ENCODE results near the gene BAD.
"Not testable (repeated sequence)": the region's sequence is repeated elsewhere in the genome, so short reads cannot be mapped to it uniquely, and the experiment has no call there.

The BAD gene
- total RNA-seq: 20.1 to 22.1 reads per million in 2 donors

- DNase-seq: peak; percentile 85 to 94 (median 88)
These were observed at the start of gene BAD for GRCh38 chr11:64284048-64284961. Gene BAD, minus strand, starts transcription at chr11:64284665. Its CDS starts 297 bp downstream, at chr11:64284368.

- no peak for DNase-seq
These were observed 49.1 kb upstream of the BAD start for GRCh38 chr11:64333556-64333955.

DNA sequence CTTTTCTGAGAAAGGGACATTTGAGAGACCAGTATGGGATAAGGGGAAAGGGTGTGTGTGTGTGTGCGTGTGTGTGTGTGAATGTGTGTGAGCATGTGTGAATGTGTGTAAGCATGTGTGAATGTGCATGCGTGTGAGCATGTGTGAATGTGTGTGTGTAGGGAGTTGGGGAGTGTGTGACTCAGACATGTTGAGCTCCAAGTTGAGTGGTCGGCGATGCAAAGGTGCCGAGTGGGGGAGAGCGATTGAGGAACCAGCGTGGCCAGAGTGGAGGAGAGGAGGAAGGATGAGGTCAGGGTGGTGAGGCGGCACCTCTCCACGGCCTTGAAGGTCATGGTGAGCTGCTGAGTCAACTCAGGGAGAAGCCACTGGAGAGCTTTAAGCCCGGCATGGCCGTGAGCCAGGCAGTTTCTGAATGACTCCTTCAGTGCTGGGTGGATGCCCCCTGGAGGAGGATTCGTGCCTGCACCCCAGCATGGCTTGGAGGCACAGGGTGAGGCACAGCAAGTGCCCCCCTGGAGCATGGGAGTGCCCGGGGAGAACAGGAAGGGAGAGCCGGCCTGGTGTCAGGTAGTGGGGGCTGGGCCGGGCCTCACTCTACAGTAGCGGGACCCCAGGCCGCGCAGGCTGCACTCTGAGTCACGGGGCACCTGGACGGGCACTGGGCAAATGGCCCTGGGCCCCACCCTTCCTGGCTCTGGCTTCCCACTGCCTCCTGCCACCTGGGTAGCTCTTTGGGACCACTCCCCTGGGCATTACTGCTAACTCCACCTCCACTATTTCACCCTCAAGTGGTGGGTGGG is 47.3 kb upstream of the BAD start:
- peak; percentile 23 to 86 (median 50) for DNase-seq

DNA sequence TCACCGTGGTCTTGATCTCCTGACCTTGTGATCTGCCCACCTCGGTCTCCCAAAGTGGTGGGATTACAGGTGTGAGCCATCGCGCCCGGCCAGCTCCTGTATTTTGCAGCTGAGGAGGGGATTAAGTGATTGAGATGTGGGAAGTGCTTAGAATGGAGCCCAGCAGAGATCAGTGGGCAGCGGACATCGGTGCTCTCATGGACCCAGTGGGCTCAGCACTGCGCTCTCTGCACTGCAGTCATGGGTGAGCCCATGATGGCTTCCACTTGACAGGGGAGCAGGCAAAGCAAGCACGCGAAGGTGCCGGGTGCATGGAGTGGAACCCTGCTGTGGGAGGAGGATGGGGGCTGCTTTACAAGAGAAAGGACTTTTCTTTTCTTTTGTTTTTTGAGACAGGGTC is 46.4 kb upstream of the BAD start:
- DNase-seq: no peak

DNA sequence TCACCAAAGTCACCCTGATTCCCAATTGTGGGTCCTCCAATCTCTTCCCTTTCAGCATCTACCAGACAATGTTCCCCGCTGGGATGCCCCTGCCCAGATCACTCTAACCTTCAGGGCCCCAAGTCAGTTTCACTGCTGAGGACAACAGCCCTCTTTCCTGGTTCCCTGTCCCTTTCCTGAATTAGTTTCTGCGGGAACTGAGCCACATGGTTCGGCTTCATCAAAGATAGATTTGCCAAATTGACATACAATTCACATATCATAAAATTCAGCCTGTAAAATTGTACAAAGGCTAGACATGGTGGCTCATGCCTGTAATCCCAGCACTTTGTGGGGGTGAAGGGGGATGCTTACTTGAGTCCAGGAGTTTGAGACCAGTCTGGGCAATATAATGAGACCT is 43.5 kb upstream of the BAD start:
- DNase-seq: no peak

- DNase-seq: no peak
These were observed 42.9 kb upstream of the BAD start for GRCh38 chr11:64327375-64327774.

GRCh38 chr11:64324692-64325469 is 40.4 kb upstream of the BAD start:
- no peak for DNase-seq

DNA sequence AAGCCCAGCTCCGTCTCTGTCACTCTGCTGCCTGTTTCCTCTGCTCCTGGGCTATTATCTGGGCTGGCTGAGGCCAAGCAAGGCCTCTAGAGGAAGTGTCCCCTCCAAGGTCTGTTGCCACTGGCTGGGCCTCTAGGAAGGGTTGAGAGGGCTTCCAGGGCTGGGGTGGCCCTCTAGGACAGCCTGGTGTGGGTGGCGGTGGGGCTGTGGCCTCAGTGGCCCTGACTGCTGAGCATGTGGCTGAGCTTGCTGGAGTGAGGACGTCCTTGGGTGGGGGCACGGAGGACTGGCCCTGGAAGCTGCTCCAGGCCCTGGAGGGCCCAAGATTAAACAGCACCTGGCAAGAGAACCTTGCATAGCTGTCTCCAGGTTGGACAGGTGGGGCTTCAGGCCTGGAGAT is 39.5 kb upstream of the BAD start:
- not testable (repeated sequence) for DNase-seq

DNA sequence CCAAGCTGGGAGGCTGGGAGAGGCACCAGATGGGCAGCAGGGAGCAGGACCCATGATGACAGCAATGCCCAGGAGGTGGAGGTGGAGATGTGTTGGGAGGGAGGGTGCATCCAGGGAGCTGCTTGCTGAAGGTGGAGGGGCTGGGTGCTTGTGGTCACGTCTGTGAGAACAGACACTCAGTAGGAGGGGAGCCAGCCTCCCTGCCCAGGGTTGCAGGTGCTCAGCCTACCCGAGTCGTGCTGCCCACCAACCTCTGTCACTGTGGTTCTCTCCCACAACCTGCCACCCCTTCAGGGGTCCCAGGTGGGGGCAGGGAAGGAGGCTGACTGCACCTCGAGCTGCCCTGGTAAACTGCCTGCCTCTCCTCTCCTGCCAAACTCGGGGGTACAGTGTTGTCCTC is 38.9 kb upstream of the BAD start:
- no peak for DNase-seq

GRCh38 chr11:64322925-64323260 is 38.4 kb upstream of the BAD start:
- DNase-seq: no peak

DNA sequence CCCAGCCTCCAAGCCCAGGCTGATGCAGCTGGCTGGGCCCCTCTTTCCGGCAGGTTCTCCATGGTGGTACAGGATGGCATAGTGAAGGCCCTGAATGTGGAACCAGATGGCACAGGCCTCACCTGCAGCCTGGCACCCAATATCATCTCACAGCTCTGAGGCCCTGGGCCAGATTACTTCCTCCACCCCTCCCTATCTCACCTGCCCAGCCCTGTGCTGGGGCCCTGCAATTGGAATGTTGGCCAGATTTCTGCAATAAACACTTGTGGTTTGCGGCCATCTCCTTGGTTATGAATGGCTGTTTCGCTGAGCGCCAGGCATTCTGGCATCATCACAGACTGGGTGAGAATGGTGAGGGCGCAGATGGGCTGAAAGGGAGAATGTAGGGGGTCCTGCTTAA is 37.1 kb upstream of the BAD start:
- DNase-seq: no peak

DNA sequence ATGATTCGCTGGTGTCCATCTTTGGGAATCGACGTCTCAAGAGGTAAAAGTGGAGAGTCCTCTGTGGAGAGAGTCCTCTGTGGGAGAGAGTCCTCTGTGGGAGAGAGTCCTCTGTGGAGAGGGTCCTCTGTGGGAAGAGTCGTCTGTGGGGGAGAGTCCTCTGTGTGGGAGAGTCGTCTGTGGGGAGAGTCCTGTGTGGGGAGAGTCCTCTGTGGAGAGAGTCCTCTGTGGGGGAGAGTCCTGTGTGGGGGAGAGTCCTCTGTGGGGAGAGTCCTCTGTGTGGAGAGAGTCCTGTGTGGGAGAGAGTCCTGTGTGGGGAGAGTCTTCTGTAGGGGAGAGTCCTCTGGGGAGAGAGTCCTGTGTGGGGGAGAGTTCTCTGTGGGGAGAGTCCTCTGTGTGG is 36.6 kb upstream of the BAD start:
- no peak for DNase-seq

DNA sequence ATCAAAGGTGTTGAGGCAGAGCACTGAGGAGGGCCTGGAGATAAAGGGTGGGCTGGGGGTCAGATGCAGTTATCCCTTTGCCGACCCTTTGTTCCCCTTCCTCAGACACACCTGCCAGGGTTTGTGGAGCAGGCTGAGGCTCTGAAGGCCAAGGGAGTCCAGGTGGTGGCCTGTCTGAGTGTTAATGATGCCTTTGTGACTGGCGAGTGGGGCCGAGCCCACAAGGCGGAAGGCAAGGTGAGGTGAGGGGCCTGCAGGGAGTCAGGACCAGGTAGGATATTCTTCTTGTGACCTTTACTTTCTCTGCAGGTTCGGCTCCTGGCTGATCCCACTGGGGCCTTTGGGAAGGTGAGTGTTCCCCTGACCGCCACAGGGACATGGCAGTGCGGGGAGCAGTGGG is 36.1 kb upstream of the BAD start:
- no peak for DNase-seq

GRCh38 chr11:64318766-64319761 is 34.6 kb upstream of the BAD start:
- DNase-seq: no peak

GRCh38 chr11:64317961-64318765 is 33.7 kb upstream of the BAD start, which contains the start of gene PRDX5:
Gene PRDX5, plus strand, starts transcription at chr11:64318121. Its CDS starts 95 bp downstream, at chr11:64318216.
- DNase-seq: peak; percentile 87 to 99 (median 92)

DNA sequence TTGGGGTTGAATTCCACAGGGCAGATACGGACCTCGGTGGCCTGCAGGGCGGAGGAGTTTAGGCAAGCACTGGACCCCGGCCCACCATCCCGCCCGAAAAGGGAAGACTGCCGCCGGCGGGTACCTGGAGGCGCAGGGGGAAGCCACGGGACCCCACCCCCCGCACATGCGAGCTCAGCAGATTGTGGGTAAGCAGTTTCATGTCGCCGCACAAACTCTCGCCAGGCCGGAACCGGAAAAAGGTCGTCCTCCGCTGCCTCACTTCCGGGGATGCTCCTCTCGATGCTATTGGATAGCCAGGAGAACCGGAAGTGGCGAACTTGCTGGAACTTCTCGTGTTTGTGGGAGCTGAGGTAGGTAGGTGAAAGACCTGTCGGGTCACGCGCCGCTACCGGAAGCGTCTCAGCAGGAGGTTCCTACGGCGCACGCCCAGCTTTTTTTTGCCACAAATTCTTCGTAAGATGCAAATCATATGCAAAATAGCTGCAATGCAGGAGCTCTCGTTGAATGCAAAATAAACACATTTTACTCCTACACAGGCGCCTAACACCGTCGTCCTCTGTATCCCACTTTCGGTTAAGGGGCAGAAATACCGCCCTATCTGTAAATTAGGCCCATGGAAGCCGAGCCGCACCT is 33.0 kb upstream of the BAD start, which contains the start of gene TRMT112:
TRMT112 (minus strand) TSS at position 235 of the 636 bp plus-strand sequence; CDS start at position 202, 33 bp downstream.
- DNase-seq: peak; percentile 85 to 99 (median 96)

DNA sequence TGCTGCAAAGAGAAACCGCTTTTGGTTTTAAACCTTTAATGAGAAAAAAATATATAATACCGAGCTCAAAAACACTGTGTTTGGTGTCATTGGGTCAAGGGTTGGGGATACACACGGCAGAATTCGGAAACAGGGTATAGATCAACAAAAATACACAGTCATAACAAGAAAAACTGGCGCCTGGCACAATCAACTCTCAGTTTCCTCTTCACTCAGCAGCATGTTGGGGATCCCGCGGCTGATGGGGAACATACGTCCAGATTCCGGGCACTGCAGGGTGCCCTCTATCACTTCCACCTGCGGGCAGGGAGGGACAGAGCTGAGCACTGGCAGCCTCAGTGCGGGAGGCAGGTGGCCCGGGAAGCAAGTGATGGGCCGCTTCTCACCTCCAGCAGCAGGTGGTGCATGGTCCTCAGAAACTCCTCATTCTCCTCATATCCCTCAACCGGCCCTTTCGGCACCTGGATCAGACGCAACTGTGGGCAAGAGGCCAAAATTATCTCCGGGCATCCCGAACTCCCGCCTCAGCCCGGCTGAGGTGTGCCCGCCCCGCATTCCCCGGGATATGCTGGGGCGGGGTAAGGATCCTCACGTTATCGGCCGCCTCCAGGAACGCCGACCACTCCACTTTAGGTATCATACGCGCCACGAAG is 32.3 kb upstream of the BAD start:
- DNase-seq: peak in 3 of 5 experiments; percentile 38 to 76 (median 48)

DNA sequence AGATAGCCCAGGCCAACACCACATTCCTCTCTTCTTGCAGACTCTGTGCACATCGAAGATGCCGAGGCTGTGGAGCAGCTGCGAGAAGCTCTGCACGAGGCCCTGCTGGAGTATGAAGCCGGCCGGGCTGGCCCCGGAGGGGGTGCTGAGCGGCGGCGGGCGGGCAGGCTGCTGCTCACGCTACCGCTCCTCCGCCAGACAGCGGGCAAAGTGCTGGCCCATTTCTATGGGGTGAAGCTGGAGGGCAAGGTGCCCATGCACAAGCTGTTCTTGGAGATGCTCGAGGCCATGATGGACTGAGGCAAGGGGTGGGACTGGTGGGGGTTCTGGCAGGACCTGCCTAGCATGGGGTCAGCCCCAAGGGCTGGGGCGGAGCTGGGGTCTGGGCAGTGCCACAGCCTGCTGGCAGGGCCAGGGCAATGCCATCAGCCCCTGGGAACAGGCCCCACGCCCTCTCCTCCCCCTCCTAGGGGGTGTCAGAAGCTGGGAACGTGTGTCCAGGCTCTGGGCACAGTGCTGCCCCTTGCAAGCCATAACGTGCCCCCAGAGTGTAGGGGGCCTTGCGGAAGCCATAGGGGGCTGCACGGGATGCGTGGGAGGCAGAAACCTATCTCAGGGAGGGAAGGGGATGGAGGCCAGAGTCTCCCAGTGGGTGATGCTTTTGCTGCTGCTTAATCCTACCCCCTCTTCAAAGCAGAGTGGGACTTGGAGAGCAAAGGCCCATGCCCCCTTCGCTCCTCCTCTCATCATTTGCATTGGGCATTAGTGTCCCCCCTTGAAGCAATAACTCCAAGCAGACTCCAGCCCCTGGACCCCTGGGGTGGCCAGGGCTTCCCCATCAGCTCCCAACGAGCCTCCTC is 31.4 kb upstream of the BAD start:
- DNase-seq: not testable (repeated sequence)
